IPS DF 6.9 (cell line): ENCODE measurements around the gene CCDC149.

ENCODE experiments used
- DNase-seq: peaks from one replicate; pipeline ENCODE4 v3.0.0-alpha.2; 2013; ENCODE audit warnings: low read depth, low spot score
- H3K27ac ChIP-seq: one replicate; pipeline ENCODE4 v1.5.1; 2013; ENCODE audit warnings: low read length, control low read depth
- H3K27me3 ChIP-seq: 2 replicates; pipeline ENCODE4 v1.6.1; 2013; ENCODE audit warnings: mild to moderate bottlenecking, low read length; ENCODE audit not compliant: control insufficient read depth, insufficient read depth
- H3K36me3 ChIP-seq: 2 replicates; pipeline ENCODE4 v1.6.1; 2013; ENCODE audit warnings: low read length; ENCODE audit not compliant: control insufficient read depth, insufficient read depth
- H3K4me1 ChIP-seq: 2 replicates; pipeline ENCODE4 v1.6.1; 2013; ENCODE audit warnings: low read length; ENCODE audit not compliant: control insufficient read depth, insufficient read depth
- H3K4me3 ChIP-seq: 2 replicates; pipeline ENCODE4 v1.5.1; 2013; ENCODE audit warnings: mild to moderate bottlenecking, low read length
- H3K9me3 ChIP-seq: 2 replicates; pipeline ENCODE4 v1.6.1; 2013; ENCODE audit warnings: low read length, inconsistent platforms; ENCODE audit not compliant: control insufficient read depth, insufficient read depth
- WGBS: extraction: QIAGEN DNeasy Blood & Tissue Kit; methylation state at CpG from one replicate; pipeline ENCODE4 v1.1.7; 2013; ENCODE audit warnings: mixed read lengths, missing lambda C conversion rate; ENCODE audit not compliant: insufficient read length, insufficient coverage; 5-methylcytosine and 5-hydroxymethylcytosine counted together

Gene CCDC149

DNA sequence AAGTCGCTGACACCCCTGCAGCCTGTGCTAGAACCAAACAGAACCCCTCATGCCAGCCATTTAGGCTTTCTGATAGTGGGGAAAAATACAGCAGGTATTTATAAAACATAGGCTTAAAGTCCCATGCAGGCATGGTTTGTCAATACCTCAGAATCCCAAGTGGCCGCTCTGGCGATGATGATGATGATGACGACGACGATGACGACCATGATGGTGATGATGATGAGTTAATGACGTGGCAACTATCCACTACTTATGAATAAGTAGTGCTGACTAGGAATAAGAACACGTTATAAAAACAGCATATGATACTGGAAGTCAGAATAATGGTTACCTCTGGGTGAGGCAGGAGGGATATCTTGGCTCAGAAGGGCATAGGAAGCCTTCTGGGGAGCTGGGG is 18.0 kb downstream of the CCDC149 start:
- no peaks in the 10 kb centered on the region for H3K36me3 ChIP-seq
- H3K9me3 ChIP-seq = no peaks in the 10 kb centered on the region
- peaks cover 2% of the 10 kb centered on the region; the same call in 1 of the 2 replicates for H3K4me1 ChIP-seq
- no peak overlapping the region for H3K4me3 ChIP-seq
- DNase-seq = no peak
- no peak overlapping the region for H3K27ac ChIP-seq
- no CpG with 5 or more reads among the region's 9 CpGs for WGBS
- no peaks in the 10 kb centered on the region for H3K27me3 ChIP-seq

GRCh38 chr4:24894243-24894642 is 18.6 kb downstream of the CCDC149 start:
- H3K4me1 ChIP-seq = peaks cover 2% of the 10 kb centered on the region; the same call in 1 of the 2 replicates
- no CpG with 5 or more reads among the region's 1 CpG for WGBS

GRCh38 chr4:24892778-24893177 is 20.1 kb downstream of the CCDC149 start:
- no peak overlapping the region for H3K4me3 ChIP-seq
- H3K4me1 ChIP-seq = peaks cover 2% of the 10 kb centered on the region; the same call in 1 of the 2 replicates
- no peaks in the 10 kb centered on the region for H3K36me3 ChIP-seq
- no peaks in the 10 kb centered on the region for H3K9me3 ChIP-seq
- DNase-seq = no peak
- H3K27ac ChIP-seq = no peak overlapping the region
- WGBS = no CpG with 5 or more reads among the region's 2 CpGs
- no peaks in the 10 kb centered on the region for H3K27me3 ChIP-seq

More at GRCh38 chr4:24894243-24894642, 18.6 kb downstream of the CCDC149 start:
- no peak for DNase-seq
- H3K36me3 ChIP-seq = no peaks in the 10 kb centered on the region
- no peaks in the 10 kb centered on the region for H3K27me3 ChIP-seq
- H3K4me3 ChIP-seq = no peak overlapping the region
- H3K9me3 ChIP-seq = no peaks in the 10 kb centered on the region
- H3K27ac ChIP-seq = no peak overlapping the region

- Histone ChIP-seq H3K27ac (no peak overlapping the region), H3K27me3 (no peaks in the 10 kb centered on the region), H3K4me3 (no peak overlapping the region), H3K4me1 (peaks cover 2% of the 10 kb centered on the region; the same call in 1 of the 2 replicates), H3K9me3 (no peaks in the 10 kb centered on the region), H3K36me3 (no peaks in the 10 kb centered on the region)
- no peak for DNase-seq
- no CpG with 5 or more reads among the region's 2 CpGs for WGBS
Observed at GRCh38 chr4:24892278-24892677, 20.6 kb downstream of the CCDC149 start.

DNA sequence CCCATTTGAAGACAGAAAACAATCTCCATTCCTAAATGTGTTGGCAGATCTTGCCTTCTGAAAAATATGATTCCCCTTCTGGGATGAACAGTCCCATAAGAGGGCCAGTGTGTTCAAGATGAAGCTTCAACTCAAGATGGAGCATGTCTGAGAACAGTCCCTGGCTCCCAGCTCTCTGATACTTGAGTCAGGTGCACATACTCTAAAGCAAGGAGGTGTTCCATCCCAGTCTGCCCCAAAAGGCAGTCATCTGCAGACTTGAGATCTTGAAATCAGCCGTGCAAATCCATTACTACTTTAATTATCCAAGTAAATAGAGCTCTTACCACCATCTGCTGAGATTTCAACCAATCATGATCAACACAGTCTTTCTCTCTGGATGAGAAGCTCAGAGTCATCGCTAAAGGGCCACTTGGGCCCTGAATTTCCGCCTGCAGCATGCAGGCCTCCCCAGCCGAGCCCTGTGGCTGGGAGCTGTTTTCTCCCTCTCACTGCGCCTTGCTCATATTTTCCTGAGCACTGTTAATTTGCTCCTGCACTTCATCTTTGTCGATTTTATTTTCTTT is 22.2 kb downstream of the CCDC149 start:
- no peak overlapping the region for H3K27ac ChIP-seq
- no peaks in the 10 kb centered on the region for H3K27me3 ChIP-seq
- no peaks in the 10 kb centered on the region for H3K36me3 ChIP-seq
- H3K4me1 ChIP-seq = peaks cover 2% of the 10 kb centered on the region; the same call in 1 of the 2 replicates
- DNase-seq = no peak
- no peak overlapping the region for H3K4me3 ChIP-seq
- no peaks in the 10 kb centered on the region for H3K9me3 ChIP-seq
- WGBS = no CpG with 5 or more reads among the region's 6 CpGs

GRCh38 chr4:24889991-24890390 is 22.9 kb downstream of the CCDC149 start:
- Histone ChIP-seq H3K36me3 (no peaks in the 10 kb centered on the region), H3K9me3 (no peaks in the 10 kb centered on the region), H3K4me3 (no peak overlapping the region), H3K4me1 (peaks cover 2% of the 10 kb centered on the region; the same call in 1 of the 2 replicates), H3K27me3 (no peaks in the 10 kb centered on the region), H3K27ac (no peak overlapping the region)
- no peak for DNase-seq
- 100% methylated on average over 1 of the region's 3 CpGs for WGBS

DNA sequence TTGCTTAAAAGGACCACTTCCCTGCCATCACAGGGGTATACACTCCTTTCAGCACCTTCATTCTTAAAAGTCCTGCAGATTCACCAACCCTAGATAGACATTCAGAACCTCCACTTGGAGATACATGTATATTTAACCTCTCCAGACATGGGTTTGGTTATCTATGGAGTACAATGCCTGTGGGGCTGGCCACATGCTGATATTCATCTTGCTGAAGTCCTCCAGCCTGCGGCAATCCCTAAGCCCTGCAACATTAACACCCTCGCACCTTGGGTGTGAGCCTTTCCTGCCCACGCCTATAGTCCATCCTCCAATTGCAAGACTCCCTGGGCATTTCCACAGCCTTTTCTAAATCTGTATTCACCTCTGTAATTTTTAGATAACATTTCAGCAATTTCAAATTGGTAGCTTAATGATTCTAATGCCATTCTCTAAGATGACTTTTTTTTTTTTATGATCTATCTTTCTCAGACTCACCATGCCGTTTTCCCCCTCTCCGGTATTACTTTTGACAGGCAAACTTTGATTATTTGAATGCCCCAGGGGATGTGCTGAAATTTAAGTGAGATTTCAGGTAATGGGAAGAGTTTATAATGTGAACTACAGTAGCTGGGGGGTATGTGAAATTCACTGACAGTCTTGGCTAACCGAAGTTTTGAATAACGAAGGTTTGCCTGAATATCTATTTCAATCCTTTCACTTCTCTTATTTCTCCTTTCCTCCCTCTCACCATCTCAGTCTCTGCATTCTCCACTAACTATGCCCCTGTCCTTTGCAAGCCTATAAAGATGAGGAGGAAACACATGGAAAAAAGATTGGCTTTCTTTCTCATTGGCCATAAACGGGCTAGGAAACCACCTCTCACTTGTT is 24.1 kb downstream of the CCDC149 start:
- DNase-seq = no peak
- WGBS = no CpG with 5 or more reads among the region's 8 CpGs
- H3K4me3 ChIP-seq = no peak overlapping the region
- no peaks in the 10 kb centered on the region for H3K9me3 ChIP-seq
- H3K27ac ChIP-seq = no peak overlapping the region
- no peaks in the 10 kb centered on the region for H3K36me3 ChIP-seq
- H3K4me1 ChIP-seq = peaks cover 2% of the 10 kb centered on the region; the same call in 1 of the 2 replicates
- no peaks in the 10 kb centered on the region for H3K27me3 ChIP-seq

DNA sequence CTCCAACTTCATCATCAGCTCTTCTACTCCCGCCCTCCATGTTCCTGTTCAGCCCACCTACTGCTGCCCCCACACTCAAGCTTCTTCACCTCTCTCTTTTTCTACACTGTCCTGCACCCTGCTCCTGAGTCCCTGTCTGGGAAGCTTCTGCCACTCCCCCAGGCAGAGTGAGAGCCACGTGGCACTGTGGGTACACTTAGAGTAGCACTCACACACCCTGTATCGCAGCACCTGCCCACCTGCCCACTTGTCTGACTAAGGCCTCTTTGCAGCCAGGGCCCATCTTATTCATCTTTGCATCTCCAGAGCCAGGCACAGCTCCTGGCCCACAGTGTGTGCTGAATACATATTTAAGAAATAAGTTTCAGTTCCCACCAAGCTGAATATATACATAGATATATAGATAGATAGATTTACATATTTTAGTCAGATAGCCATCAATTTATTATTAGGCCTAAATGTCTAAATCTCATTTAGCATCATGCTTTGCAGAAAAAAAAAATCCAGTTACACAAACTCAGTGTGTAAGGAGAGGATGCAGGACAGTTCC is 24.9 kb downstream of the CCDC149 start:
- peaks cover under 1% of the 10 kb centered on the region; the same call in 1 of the 2 replicates for H3K4me1 ChIP-seq
- no peaks in the 10 kb centered on the region for H3K27me3 ChIP-seq

GRCh38 chr4:24886596-24886995 is 26.2 kb downstream of the CCDC149 start:
- no peak overlapping the region for H3K27ac ChIP-seq
- WGBS = no CpG with 5 or more reads among the region's 3 CpGs

More for the DNA sequence above, 24.9 kb downstream of the CCDC149 start:
- no peak overlapping the region for H3K4me3 ChIP-seq
- no peak overlapping the region for H3K27ac ChIP-seq
- no CpG with 5 or more reads among the region's 3 CpGs for WGBS
- H3K9me3 ChIP-seq = no peaks in the 10 kb centered on the region
- no peak for DNase-seq
- no peaks in the 10 kb centered on the region for H3K36me3 ChIP-seq

GRCh38 chr4:24885342-24885741 is 27.5 kb downstream of the CCDC149 start:
- DNase-seq = no peak
- H3K4me1 ChIP-seq = no peaks in the 10 kb centered on the region
- H3K27me3 ChIP-seq = no peaks in the 10 kb centered on the region
- H3K9me3 ChIP-seq = no peaks in the 10 kb centered on the region
- H3K4me3 ChIP-seq = no peak overlapping the region
- no peak overlapping the region for H3K27ac ChIP-seq
- no peaks in the 10 kb centered on the region for H3K36me3 ChIP-seq
- no CpG with 5 or more reads among the region's 8 CpGs for WGBS

More at GRCh38 chr4:24886596-24886995, 26.2 kb downstream of the CCDC149 start:
- Histone ChIP-seq H3K27me3 (no peaks in the 10 kb centered on the region), H3K9me3 (no peaks in the 10 kb centered on the region), H3K4me3 (no peak overlapping the region), H3K4me1 (no peaks in the 10 kb centered on the region), H3K36me3 (no peaks in the 10 kb centered on the region)
- no peak for DNase-seq
